ENCODE measurements around the gene GPR142.

- TF ChIP-seq CTCF (IDR thresholded peaks at IDR 0.05) = no peak
- TF ChIP-seq POLR2AphosphoS5 (IDR thresholded peaks at IDR 0.05; ENCODE audit: low read depth, low read length) = no peak
- TF ChIP-seq YY1 (IDR thresholded peaks at IDR 0.05; ENCODE audit: low read depth) = no peak
- no peak for TF ChIP-seq JUND (IDR thresholded peaks at IDR 0.05)
- no peak for TF ChIP-seq RFX5 (IDR thresholded peaks at IDR 0.05; ENCODE audit: low read length)
- TF ChIP-seq FOXM1 (IDR thresholded peaks at IDR 0.05; ENCODE audit: low read depth) = no peak
- no peak for TF ChIP-seq REST (IDR thresholded peaks at IDR 0.05; ENCODE audit: low read depth, low read length)
Measured at GRCh38 chr17:74394275-74394950, 27.1 kb downstream of the GPR142 start.

All from SK-N-SH (cell line).